GM12891 (cell line): ENCODE data around the gene C1QTNF5.

Experiments used
- POLR2A ChIP-seq: IDR thresholded peaks from 2 replicates; pipeline ENCODE4 v1.6.1; 2011; ENCODE audit warnings: low read depth, low read length, control low read depth
- POLR2AphosphoS5 ChIP-seq: IDR thresholded peaks from 2 replicates; pipeline ENCODE4 v1.6.1; 2011; ENCODE audit warnings: low read depth, low read length, control low read depth
- TAF1 ChIP-seq: IDR thresholded peaks from 2 replicates; pipeline ENCODE4 v1.6.1; 2011; ENCODE audit warnings: low read depth, low read length, control low read depth

- TF ChIP-seq POLR2AphosphoS5 (no peak), POLR2A (no peak), TAF1 (no peak)
Measured at GRCh38 chr11:119361941-119362725, 21.4 kb upstream of the C1QTNF5 start.
